SKM-1 treated with dmso at 0.1 percent for 144 hours (cell line): ENCODE measurements around the gene ANKRD22.

Experiments
- DNase-seq: peaks from one replicate; lab custom pipeline; 2025; ENCODE audit not compliant: unreplicated experiment; lab: John Stamatoyannopoulos, UW

Gene ANKRD22

GRCh38 chr10:88803641-88804040 lies 48.0 kb downstream of the ANKRD22 start:
- DNase-seq = no peak

GRCh38 chr10:88802523-88803285 lies 48.9 kb downstream of the ANKRD22 start, which contains the start of gene LIPM:
Gene LIPM (plus strand): TSS chr10:88802730. CDS start chr10:88802897, 167 bp downstream.
- no peak for DNase-seq

GRCh38 chr10:88800152-88801125 lies 51.2 kb downstream of the ANKRD22 start:
- no peak for DNase-seq

GRCh38 chr10:88794731-88795130 lies 56.9 kb downstream of the ANKRD22 start:
- DNase-seq = no peak

GRCh38 chr10:88793712-88794299 lies 57.8 kb downstream of the ANKRD22 start:
- no peak for DNase-seq

DNA sequence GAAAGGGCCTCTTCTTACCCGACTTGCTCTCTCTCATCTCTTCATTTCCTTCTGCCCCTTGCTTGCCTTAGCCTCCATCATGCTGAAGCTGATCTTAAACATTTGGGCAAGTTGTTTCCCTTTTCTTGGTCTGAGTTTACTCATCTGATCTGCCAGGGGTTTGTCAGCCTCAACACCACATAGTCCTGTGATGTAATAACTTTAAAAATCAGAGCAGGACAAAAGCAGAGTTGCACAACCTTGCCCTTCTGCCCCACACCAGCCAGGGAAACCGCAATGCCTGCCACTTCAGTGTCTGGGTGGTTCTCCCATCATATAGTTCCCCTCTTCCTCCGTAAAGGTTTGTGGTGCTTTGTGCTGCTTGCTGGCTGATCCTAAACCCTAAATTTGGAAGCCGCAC lies 59.0 kb downstream of the ANKRD22 start:
- DNase-seq = peak; percentile 92

- DNase-seq = peak; percentile 20
Observed at GRCh38 chr10:88791924-88792323, 59.7 kb downstream of the ANKRD22 start.

DNA sequence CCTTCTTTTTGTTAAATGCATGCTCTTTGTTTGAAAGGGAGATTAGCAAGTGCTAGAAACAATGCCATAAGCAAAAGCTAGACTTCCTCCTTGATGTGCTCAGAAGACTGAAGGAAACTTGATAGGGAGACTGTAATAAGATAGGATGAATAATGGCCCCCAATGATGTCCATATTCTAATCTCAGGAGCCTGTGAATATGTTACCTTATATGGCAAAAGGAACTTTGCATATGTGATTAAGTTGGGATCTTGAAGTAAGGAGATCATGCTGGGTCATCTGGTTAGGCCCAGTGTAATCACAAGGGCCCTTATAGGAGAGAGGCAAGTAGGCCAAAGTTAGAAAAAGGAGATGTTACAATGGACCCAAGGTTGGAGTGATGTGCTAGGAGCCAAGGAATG lies 62.7 kb downstream of the ANKRD22 start:
- no peak for DNase-seq

DNA sequence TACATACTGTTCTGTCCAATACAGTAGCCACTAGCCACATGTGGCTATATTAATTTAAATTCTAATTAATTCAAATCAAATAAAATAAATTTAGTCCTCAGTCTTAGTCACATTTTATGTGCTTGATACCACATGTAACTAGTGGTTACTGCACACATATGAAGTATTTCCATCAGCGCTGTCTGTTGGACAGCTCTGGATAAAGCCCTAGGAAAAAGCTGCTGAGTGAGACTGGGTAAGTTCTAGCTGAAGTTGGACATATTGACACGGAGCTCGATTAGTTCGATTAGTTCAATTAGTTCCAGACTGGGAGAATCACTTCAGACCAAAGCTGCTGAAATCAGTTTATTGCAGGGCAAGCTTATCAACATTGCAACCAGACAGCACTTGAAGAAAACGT lies 64.2 kb downstream of the ANKRD22 start:
- no peak for DNase-seq

DNA sequence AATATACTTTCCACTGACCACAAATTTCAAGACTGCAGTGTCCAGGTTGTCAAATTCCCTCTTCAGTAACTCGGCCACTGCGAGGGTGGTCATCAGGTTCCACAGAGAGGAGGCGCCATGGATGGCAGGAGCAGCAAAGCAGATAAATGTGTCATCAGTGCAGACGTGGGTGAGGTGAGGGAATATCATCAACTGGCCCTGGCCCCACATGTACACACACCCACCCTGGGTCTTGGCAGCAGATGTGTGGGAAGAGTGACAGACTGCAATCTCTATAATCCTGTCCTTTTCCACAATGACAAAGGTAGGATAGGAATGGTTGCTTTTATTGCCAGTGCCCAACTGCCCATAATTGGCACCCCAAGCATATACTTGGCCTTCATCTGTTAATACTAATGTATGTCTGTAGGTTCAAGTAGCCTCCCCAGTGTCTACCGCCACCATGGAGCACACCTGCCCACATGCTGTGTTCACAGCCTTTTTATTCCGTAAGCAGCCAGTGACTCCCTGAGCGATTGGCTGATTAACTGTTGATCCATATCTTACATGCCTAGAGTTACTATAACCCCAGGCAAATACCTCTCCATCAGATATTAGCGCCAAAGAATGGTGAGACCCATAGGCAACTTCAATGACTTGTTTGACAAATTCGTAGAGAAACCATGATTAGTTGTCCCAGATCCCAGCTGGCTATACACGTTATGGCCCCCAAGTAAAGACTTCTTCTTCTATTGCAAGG lies 65.4 kb downstream of the ANKRD22 start:
- DNase-seq = no peak

GRCh38 chr10:88783724-88784123 lies 67.9 kb downstream of the ANKRD22 start:
- no peak for DNase-seq

- no peak for DNase-seq
Observed at GRCh38 chr10:88782222-88782621, 69.4 kb downstream of the ANKRD22 start.

- no peak for DNase-seq
Observed at GRCh38 chr10:88781206-88781605, 70.4 kb downstream of the ANKRD22 start.
